Measurements from ENCODE around the gene ZCCHC7.
"Not testable (repeated sequence)": the region's sequence is repeated elsewhere in the genome, so short reads cannot be mapped to it uniquely, and the experiment has no call there.

Gene ZCCHC7

GRCh38 chr9:37382161-37382981, 262.0 kb downstream of the ZCCHC7 start:
- no peak for DNase-seq

DNA sequence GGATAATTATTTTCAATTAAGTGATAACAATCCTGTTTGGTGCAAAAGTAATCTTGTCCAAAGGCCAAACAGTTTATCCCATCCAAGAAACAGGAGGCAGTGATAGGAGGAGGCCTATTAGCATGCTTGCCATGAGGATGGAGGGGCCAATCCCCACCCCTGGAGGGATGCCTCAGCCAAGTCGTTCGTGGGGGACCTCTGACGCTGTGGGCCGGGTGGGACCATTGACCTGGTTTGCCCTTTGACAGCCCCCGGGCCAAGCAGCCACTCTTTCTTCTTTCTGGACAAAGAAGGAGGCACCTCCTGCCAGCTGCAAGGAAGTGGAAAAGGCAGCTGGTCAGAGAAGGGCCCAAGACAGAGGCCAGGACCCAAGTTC, 262.6 kb downstream of the ZCCHC7 start:
- DNase-seq: no peak

GRCh38 chr9:37383393-37383792, 263.0 kb downstream of the ZCCHC7 start:
- no peak for DNase-seq

GRCh38 chr9:37383876-37384746, 263.7 kb downstream of the ZCCHC7 start:
- no peak for DNase-seq

- no peak for DNase-seq
Observed at GRCh38 chr9:37385286-37385685, 264.9 kb downstream of the ZCCHC7 start.

DNA sequence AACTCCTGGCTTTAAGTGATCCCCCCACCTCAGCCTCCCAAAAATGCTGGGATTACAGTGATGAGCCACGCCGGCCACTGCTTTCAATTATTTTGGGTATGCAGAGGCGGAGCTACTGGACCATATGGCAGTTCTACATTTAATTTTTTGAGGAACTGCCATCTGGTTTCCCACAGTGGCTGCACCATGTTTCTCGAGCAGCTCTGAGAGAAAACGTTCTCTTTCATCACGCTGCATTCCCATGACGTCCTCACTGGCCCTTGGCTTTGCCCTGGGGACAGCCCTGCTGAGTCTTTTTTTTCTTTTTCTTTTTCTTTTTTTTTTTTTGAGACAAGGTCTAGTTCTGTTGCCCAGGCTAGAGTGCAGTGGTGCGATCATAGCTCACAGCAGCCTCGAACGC, 266.6 kb downstream of the ZCCHC7 start:
- DNase-seq: no peak

GRCh38 chr9:37390759-37391158, 270.4 kb downstream of the ZCCHC7 start:
- DNase-seq: no peak

- no peak for DNase-seq
Observed at GRCh38 chr9:37392272-37392671, 271.9 kb downstream of the ZCCHC7 start.

- DNase-seq: no peak
Observed at GRCh38 chr9:37395229-37395628, 274.9 kb downstream of the ZCCHC7 start.

DNA sequence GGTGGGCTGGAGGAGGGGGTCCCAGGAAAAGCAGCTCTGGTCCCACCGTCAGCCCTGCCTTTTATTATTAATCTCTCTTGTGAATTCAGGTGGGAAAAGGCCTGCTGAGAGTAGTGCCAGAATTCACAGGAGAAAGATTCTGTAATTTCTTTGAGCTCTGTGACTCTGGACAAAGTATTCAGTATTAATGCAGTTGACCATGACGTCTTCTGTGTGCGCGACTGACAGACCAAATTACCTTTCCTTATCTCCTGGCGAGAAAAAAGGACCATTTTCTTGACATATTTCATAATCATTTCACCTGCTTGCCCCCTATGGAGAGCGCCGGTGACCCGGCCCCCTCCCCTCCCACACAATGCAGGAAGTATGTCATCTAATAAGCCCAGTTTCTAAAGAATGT, 275.3 kb downstream of the ZCCHC7 start:
- DNase-seq: no peak

DNA sequence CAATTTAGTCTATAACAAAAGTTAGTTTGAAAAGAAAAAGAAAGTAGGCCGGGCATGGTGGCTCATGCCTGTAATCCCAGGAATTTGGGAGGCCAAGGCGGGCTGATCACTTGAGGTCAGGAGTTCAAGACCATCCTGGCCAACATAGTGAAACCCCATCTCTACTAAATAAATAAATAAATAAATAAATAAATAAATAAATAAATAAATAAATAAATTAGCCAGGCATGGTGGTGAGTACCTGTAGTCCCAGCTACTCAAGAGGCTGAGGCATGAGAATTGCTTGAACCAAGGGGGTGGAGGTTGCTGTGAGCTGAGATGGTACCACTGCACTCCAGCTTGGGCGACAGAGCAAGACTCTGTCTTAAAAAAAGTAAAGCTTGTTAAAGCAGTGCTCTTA, 277.6 kb downstream of the ZCCHC7 start:
- DNase-seq: not testable (repeated sequence)

DNA sequence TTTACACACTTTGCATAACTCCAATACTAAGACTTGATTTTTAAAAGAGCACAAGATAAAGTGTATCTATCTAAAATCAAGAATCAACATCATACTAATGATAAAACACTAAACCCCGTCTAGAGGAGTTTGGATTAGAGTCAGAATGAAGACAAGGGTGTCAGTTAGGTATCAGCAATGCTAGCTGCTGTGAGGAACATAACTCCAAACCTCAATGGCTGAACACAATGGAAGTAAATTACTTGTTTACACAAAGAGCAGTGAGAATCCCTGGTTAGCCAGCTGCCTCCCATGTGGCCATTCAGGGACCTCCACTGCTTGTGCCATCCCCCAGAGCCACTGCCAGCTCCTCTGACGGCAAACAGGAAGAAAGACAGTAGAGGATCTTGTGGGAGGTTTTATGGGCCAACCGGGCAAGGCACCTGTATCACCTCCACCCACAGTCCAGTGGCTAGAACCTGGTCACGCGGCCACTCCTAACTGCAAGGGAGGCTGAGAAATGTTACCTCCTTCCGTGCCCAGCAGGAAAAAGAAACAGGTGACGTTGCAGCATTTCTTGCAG, 278.2 kb downstream of the ZCCHC7 start:
- no peak for DNase-seq

DNA sequence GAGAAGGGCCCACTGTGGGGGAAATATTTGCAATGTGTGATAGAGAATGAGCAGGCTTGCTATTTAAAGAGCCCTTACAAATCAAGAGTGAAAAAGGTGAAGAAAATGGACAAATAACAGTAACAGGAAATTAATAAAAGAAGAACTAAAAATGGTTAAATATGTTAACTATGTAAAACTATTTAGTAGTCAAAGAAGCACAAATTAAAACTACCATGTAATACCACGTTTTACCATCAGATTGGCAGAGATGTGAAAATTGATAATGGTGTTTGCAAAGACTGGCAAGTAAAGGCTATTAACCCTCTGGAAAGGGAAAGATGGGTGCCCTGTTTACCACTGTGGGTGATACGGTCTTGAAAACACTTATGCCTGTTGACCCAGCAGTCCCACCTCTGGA, 279.0 kb downstream of the ZCCHC7 start:
- no peak for DNase-seq

DNA sequence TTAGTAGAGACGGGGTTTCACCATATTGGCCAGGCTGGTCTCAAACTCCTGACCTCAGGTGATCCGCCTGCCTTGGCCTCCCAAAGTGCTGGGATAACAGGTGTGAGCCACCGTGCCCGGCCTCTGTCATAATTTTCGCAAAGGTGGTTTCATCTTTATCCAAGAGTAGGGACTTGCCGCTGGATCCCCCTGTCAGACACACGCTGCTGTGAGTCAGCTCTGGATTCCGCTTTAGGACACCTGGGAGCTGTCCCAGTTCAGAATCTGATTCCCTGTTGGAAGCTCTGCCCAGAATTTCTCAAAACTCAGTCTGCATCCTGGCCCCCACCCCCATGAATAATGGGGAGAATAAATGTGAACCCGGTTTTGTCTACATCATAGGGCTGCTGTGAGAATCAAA, 284.2 kb downstream of the ZCCHC7 start:
- no peak for DNase-seq

DNA sequence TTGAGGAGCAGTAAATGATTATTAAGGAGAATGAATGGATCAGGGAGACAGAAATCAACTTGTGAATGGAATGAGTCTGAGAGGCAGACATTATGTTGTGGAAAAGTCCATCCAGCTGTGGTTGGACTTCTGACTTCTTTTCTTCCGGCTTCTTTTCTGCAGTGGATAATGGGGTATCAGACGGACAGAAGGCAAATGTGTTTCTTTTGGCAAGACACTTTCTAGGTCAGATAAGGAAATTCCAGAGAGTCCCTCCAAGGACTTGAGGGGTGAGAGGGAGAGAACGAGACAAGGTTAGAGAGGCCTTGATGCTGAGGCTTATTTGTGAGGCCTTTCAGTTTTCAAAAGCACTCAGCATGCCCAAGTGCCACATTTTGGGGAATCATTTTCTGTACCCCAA, 285.0 kb downstream of the ZCCHC7 start:
- no peak for DNase-seq

- no peak for DNase-seq
Observed at GRCh38 chr9:37405764-37406380, 285.5 kb downstream of the ZCCHC7 start.

- DNase-seq: no peak
Observed at GRCh38 chr9:37406603-37407401, 286.4 kb downstream of the ZCCHC7 start.

DNA sequence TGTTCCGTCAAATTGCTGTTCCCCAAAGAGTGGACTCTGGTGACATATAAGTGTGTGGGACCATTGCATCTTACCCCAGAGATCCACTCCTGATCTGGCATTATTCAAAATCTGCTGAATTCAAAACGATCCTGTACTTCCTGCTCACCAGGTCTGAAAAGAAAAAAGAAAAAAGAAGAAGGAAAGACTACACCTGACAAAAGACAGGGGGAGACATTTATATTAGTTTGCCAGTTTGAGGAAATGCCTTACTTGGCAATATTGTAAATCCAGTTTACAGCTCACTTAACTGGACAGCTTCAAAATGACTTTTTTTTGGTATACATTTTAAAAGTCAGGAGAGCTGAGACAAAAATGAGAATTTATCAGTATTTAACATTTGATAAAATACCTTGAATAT, 287.1 kb downstream of the ZCCHC7 start:
- DNase-seq: no peak

Data from NCI-H774 (cell line).